GM10266 (cell line): ENCODE measurements around the gene LY86.

Source experiments
- DNase-seq: peaks from one replicate; pipeline ENCODE4 v3.0.0; 2012; ENCODE audit errors: extremely low spot score
- CTCF ChIP-seq: IDR thresholded peaks from 2 replicates; pipeline ENCODE4 v1.5.1; 2012; ENCODE audit warnings: mild to moderate bottlenecking, low read depth; ENCODE audit not compliant: control insufficient read depth, insufficient read depth; ENCODE audit errors: missing control alignments

LY86 gene

DNA sequence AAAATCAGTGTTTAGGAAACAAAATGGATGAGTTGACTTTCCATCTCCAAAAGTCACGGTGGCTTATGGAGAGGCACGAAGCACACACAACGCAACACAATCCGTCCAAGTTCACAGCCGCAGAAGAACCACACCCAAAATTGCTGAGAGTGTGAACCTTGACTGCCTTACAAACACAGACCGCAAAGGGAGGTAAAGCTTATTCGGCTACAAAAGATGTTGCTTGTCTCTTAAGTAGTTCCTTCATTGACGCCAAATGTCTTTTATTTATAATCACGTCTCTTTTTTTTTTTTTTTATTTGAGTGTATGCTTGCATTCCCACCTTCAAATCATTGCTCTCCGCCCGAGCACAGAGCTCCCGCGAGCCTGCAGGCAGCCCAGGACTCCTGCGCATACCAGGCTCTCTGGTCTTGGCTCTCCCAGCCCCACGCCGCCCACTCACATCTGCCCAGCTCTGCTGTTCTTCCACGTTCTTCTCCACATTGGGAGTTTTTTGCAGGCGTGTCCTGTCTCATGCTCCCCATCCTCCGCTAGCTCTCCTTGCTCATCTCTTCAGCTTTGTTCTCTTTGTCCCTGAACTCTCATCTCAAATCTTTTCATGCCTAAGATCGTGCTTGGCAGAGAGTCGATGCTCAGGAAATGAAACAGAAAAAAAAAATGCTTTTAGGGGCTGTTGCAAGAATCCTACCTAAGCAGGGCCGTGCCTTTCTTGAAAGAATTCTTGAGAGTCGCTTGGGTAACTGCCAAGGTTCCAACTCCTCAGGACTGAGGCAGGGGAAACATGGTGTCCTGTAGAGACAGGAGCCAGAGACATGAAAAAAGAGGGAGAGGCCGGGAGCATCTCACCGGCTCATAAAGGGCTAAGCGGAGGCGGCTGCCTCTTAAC, 25.8 kb downstream of the LY86 start:
- no peak for DNase-seq
- no peak for TF ChIP-seq CTCF

DNA sequence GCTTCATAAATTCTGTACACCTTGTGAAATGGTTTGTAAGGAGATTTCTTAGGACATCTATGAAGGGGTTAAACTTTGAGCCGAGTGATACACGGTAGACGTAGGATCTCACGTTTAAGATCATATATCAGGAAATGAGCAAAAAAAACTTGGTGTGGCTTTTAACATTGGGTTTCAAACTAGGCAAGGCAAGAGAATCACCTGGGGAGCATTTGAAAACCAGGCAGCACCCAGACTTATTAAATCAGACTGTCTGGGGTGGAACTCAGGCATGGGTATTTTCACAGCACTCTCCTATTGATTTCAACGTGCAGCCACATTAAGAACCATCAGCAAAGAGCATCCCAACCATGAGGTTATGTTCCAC, 26.4 kb downstream of the LY86 start:
- TF ChIP-seq CTCF = no peak
- no peak for DNase-seq

DNA sequence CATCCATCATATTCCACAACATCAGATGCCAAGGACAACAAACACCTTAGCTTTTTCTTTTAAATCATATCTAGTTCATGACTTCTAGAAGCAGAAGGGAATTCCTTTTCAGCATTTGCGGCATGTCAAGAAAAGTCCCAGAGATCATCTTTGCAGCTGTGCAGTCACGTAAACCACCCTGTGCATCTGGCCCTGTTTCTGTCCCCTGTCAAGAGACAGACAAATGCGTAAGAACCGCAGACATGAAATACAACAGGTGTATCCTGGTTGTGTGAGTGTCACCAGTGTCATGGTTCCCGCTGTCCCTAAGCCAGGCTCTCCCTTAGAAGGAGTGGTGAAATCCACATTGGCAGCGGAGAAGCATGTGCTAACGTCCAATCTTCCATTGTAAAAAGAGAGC, 28.1 kb downstream of the LY86 start:
- DNase-seq = peak; percentile 35
- no peak for TF ChIP-seq CTCF

GRCh38 chr6:6619021-6619794, 30.7 kb downstream of the LY86 start:
- DNase-seq = no peak
- TF ChIP-seq CTCF = no peak

GRCh38 chr6:6620766-6621425, 32.4 kb downstream of the LY86 start:
- no peak for TF ChIP-seq CTCF
- DNase-seq = no peak

DNA sequence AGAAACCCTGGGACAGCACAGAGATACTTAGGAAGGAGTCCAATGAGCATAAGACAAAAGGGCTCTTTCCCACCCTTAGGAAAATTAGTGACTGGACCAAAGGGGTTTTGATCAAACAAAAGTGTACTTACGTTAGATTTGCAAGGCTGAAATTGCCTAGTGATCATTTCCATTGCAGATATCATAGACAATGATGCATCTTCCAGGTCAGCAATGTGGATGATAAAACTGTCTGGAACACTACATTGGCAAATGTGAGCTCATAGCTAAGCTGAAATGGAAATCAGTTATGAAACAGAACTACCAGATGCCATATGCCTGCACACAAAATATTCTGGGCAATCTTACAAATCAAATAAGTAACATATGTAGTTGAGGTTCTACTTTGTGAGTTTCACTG, 34.0 kb downstream of the LY86 start:
- no peak for TF ChIP-seq CTCF
- DNase-seq = no peak

DNA sequence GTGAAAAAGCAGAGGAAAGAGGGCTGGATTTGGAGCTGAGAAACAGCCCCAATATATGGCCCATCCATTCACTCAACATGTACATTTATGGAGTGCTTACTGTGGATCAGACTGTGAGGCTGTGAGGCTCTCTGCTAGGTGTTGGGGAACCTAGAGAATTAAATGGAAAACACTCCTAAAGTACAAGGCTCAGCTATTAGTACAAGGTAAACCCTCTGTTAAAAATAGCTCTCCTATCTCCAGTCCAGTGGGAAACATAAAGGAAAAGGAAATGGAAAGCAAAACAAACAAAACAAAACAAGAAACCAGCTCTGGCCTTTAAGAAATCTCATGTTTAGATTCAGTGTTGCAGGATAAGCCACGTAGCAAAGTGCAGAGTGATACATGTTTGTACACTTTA, 35.0 kb downstream of the LY86 start:
- DNase-seq = no peak
- TF ChIP-seq CTCF = no peak
